ENCODE results near the gene DUS3L.
A peak's percentile ranks its signal among the peaks of the same experiment; 100 is the strongest.
"Not testable (repeated sequence)": the region's sequence is repeated elsewhere in the genome, so short reads cannot be mapped to it uniquely, and the experiment has no call there.

The DUS3L gene

DNA sequence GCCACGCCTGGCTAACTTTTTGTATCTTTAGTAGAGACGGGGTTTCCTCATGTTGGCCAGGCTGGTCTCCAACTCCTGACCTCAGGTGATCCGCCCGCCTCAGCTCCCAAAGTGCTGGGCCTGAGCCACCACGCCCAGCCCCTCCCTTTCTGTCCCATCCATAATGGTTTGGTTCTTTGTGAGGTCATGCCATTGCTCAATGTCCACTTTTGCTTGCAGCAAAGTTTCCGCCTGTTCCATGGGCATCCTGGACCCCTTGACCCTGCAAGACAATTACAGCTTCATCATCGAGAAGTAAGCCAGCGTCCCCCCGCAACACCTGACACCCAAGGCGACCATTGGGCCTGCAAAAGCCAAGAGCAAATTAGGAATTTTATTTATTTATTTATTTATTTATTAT, 23.0 kb downstream of the DUS3L start:
- DNase-seq: no peak

DNA sequence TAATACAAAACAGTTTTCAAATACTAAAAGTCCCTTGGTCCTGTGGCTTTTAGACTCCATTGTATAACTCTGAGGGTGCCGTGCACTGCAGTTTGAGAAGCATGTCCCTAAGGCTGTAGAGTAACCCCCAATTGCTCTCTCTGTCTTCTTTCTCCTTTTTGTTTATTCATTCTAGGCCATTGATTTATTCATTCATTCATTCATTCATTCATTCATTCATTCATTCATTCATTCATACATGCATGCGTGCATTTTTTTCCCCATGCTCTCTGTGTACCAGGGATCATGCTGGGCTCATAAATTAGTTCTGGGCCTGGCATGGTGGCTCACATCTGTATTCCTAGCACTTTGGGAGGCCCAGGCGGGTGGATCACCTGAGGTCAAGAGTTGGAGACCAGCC, 25.7 kb downstream of the DUS3L start:
- DNase-seq: no peak

DNA sequence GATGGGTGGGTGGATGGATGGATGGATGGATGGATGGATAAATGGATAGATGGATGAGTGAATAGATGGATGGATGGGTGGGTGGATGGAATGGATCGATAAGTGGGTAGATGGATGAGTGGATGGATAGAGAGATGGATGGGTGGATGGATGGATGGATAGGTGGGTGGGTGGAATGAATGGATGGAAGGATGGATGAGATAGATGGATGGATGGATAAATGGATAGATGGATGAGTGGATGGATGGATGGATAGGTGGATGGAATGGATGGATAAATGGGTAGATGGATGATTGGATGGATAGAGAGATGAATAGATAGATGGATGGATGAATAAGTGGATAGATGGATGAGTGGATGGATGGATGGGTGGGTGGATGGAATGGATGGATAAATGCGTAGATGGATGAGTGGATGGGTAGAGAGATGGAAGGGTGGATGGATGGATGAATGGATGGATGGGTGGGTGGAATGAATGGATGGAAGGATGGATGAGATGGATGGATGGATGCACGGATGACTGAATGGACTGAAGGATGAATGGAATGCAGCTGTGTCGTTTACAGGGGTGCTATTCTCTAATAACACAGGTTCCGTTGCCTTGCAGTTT, 28.2 kb downstream of the DUS3L start:
- no peak for DNase-seq

DNA sequence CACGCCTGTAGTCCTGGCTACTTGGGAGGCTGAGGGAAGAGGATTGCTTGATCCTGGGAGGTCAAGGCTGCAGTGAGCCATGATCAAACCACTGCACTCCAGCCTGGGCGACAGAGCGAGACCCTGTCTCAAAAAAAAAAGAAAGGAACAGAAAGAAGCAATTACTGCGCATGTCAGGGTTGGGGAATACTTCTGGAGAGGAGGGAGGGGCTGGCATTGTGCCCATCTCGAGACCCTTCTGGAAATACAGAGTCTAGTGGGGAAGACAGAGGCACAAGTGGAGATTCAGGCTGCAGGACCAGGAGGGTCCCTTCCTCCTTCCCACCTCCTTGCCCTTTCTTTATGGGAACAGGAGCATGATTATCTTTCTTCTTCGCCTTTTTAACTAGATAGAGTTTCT, 37.2 kb downstream of the DUS3L start:
- no peak for DNase-seq

DNA sequence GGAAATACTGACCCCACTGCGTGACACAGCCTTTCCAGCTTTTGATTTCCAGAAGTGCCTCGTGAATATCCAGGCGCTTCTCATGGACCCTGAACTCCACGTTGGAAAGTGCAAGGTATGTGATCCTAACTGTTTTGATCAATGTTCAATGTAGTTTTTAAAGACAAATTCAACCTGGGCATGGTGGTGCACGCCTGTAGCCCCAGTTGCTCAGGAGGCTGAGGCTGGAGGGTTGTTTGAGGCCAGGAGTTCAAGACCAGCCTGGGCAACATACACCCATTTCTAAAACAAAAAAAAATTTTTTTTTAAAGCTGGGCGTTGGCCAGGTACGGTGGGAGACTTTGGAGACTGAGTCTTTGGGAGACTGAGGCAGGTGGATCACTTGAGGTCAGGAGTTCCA, 39.3 kb downstream of the DUS3L start:
- DNase-seq: no peak

DNA sequence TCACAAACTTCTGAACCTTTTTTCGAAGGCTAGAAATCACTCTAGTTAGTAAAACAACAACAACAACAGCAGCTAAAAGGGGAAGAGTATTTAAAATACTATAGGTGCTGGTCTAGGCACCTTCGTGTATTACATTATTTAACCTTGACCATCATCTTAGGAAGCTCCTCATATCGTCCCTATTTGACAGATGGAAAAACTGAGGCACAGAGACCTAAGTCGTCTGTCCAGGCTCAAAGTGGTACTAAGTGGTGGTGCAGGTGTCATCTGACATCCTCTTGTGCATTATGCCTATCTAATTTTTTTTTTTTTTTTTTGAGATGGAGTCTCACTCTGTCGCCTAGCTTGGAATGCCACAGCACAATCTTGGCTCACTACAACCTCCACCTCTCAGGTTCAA, 41.5 kb downstream of the DUS3L start:
- DNase-seq: no peak

DNA sequence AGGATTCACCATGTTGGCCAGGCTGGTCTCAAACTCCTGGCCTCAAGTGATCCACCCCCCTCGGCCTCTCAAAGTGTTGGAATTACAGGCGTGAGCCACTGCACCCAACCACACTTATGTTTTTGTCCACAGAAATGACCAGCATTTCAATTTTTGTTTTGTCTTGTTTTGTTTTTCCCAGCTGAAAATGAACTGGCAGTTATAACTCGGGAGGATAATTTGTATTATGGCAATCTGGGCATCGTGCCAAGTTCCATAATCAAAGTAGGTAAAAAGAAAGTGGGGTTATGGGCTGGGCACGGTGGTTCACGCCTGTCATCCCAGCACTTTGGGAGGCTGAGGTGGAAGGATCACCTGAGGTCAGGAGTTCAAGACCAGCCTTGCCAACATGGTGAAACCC, 42.0 kb downstream of the DUS3L start:
- not testable (repeated sequence) for DNase-seq

DNA sequence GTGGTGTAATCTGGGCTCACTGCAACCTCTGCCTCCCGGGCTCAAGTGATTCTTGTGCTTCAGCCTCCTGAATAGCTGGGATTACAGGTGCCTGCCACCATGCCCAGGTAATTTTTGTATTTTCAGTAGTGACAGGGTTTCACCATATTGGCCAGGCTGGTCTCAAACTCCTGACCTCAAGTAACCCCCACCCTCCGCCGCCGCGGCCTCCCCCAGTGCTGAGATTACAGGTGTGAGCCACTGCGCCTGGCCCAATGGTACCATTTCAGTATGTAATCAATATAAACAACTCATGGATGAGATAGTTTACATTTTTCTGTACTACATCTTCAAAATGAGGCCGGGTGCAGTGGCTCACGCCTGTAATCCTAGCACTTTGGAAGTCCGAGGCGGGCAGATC, 46.0 kb downstream of the DUS3L start:
- not testable (repeated sequence) for DNase-seq

DNA sequence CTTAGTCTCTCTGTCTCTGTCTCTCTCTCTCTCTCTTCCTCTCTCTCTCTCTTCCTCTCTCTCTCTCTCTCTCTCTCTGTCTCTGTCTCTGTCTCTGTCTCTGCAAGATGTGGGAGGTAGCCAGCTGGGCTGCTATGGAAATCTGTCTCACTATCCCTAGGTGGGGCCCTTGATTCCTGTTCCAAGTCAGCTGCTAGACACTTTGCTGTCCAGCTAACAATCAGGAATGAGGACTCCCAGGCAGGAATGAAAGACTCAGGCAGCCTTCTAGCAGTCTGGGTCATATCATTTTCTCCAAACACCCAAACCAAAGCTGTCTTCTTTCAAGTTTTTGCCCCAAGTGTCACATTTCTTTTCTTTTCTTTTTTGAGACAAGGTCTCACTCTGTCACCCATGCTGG, 47.3 kb downstream of the DUS3L start:
- DNase-seq: no peak

DNA sequence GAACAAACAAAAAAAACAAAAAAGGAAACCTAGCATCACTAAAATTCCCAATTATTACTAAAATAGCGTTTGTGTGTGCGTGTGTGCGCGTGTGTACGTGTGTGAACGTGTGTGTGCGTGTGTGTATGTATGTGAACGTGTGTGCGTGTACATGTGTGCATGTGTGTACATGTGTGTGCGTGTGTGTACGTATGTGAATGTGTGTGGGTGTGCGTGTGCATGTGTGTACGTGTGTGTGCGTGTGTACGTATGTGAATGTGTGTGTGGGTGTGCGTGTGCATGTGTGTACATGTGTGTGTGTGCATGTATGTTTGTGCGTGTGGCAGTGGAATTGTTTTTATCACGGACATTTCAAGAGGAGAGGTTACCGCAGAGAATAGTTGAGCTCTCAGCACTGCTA, 48.9 kb downstream of the DUS3L start:
- no peak for DNase-seq

DNA sequence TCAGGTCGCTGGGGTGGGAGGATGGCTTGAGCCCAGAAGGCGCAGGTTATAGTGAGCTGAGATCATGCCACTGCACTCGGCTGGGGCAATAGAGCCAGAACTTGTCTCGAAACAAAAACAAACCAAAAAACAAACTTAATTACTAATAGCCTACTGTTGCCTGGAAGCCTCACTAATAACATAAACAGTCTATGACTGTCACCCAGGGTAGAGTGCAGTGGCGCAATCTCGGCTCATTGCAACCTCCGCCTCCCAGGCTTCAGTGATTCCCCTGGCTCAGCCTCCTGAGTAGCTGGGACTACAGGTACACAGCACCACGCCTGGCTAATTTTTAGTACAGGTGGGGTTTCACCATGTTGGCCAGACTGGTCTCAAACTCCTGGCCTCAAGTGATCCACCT, 52.5 kb downstream of the DUS3L start:
- peak in 2 of 4 experiments; percentile 4 to 6 for DNase-seq

Measured in suppressor macrophage (primary cell).